HepG2 (cell line): ENCODE data around the gene CSTPP1. TPM values are rescaled to one million over a fixed set of nuclear protein-coding genes. Genes with fewer than 3 reads are reported as not detected.

ENCODE experiments used
- ARNTL ChIP-seq: sonication (generic); formaldehyde crosslinking; IDR thresholded peaks from 2 replicates; pipeline ENCODE4 v1.4.0; 2020; ENCODE audit warnings: mild to moderate bottlenecking, missing genetic modification reagents
- ATF4 ChIP-seq, 2 experiments: fragments of 450-650 bp in 1 of 2; sonication (generic) in 1 of 2; formaldehyde crosslinking; IDR thresholded peaks; 2 replicates each; pipeline versions ENCODE4 v1.5.0 to v1.8.0; 2020 to 2022; ENCODE audit warnings: mild to moderate bottlenecking in 1 of 2, missing genetic modification reagents in 1 of 2
- BATF2 ChIP-seq: sonication (generic); formaldehyde crosslinking; IDR thresholded peaks from 2 replicates; pipeline ENCODE4 v1.8.0; 2022; ENCODE audit warnings: mild to moderate bottlenecking, missing genetic modification reagents, moderate library complexity
- EP300 ChIP-seq, 3 experiments: sonication (generic) in 1 of 3; formaldehyde crosslinking in 1 of 3; IDR thresholded peaks; 2 replicates each; pipeline versions ENCODE4 v1.5.1 to v1.6.1; 2011 to 2020; ENCODE audit warnings: low read depth in 2 of 3, low read length in 2 of 3, borderline replicate concordance in 1 of 3, improper control_type of control experiment in 1 of 3, mild to moderate bottlenecking in 1 of 3, missing genetic modification reagents in 1 of 3, moderate library complexity in 1 of 3
- FOXK1 ChIP-seq: sonication (generic); formaldehyde crosslinking; IDR thresholded peaks from 2 replicates; pipeline ENCODE4 v1.4.0; 2020; ENCODE audit warnings: low read depth, missing genetic modification reagents, borderline replicate concordance
- GATAD1 ChIP-seq: IDR thresholded peaks from 2 replicates; pipeline ENCODE4 v1.6.1; 2016; ENCODE audit warnings: missing genetic modification reagents, missing compliant biosample characterization
- HIC2 ChIP-seq: sonication (generic); formaldehyde crosslinking; IDR thresholded peaks from 2 replicates; pipeline ENCODE4 v1.9.0; 2022; ENCODE audit warnings: low read depth, missing genetic modification reagents
- HNRNPL ChIP-seq: fragments of 200-400 bp; formaldehyde crosslinking; IDR thresholded peaks from 2 replicates; pipeline ENCODE4 v1.6.1; 2017; ENCODE audit warnings: mild to moderate bottlenecking, low read depth, low read length
- JARID2 ChIP-seq: sonication (generic); formaldehyde crosslinking; IDR thresholded peaks from 2 replicates; pipeline ENCODE4 v1.8.1; 2023; ENCODE audit warnings: missing genetic modification reagents, inconsistent platforms; ENCODE audit not compliant: insufficient replicate concordance
- MED1 ChIP-seq: sonication (generic); formaldehyde crosslinking; IDR thresholded peaks from 2 replicates; pipeline ENCODE4 v1.4.0; 2020; ENCODE audit warnings: missing genetic modification reagents
- MXD4 ChIP-seq: IDR thresholded peaks from 2 replicates; pipeline ENCODE4 v1.6.1; 2016; ENCODE audit warnings: mild to moderate bottlenecking, missing biosample characterization, missing genetic modification reagents
- NFE2 ChIP-seq: sonication (generic); formaldehyde crosslinking; IDR thresholded peaks from 2 replicates; pipeline ENCODE4 v1.4.0; 2020; ENCODE audit warnings: missing genetic modification reagents
- NKX3-1 ChIP-seq: sonication (generic); formaldehyde crosslinking; IDR thresholded peaks from 2 replicates; pipeline ENCODE4 v1.5.0; 2020; ENCODE audit warnings: missing genetic modification reagents
- RBM22 ChIP-seq: fragments of 200-400 bp; formaldehyde crosslinking; optimal IDR thresholded peaks from 2 replicates; pipeline ENCODE3; 2017; ENCODE audit warnings: mild to moderate bottlenecking, low read length, moderate library complexity
- ZBTB39 ChIP-seq: sonication (generic); formaldehyde crosslinking; IDR thresholded peaks from 2 replicates; pipeline ENCODE4 v1.5.0; 2020; ENCODE audit warnings: missing genetic modification reagents
- ZFY ChIP-seq: sonication (generic); formaldehyde crosslinking; IDR thresholded peaks from 2 replicates; pipeline ENCODE4 v1.4.0; 2020; ENCODE audit warnings: missing genetic modification reagents
- ZNF124 ChIP-seq: sonication (generic); formaldehyde crosslinking; IDR thresholded peaks from 2 replicates; pipeline ENCODE4 v1.4.0; 2020; ENCODE audit warnings: missing genetic modification reagents
- ZNF605 ChIP-seq: sonication (generic); formaldehyde crosslinking; IDR thresholded peaks from 2 replicates; pipeline ENCODE4 v1.8.0; 2022; ENCODE audit warnings: mild to moderate bottlenecking, missing genetic modification reagents
- ZNF639 ChIP-seq: conservative IDR thresholded peaks from 2 replicates; pipeline ENCODE4 v1.6.1; 2018; ENCODE audit warnings: missing genetic modification reagents
- ZNF703 ChIP-seq: sonication (generic); formaldehyde crosslinking; IDR thresholded peaks from 2 replicates; pipeline ENCODE4 v1.5.1; 2020; ENCODE audit warnings: missing genetic modification reagents, mild to moderate bottlenecking, moderate library complexity, borderline replicate concordance
- ZNF75D ChIP-seq: sonication (generic); formaldehyde crosslinking; IDR thresholded peaks from 2 replicates; pipeline ENCODE4 v1.8.1; 2023; ENCODE audit warnings: missing genetic modification reagents, mild to moderate bottlenecking, borderline replicate concordance
- ZNF792 ChIP-seq: IDR thresholded peaks from 2 replicates; pipeline ENCODE4 v1.6.1; 2016
- polyA plus RNA-seq, 8 experiments: library from polyadenylated mRNA; depleted of rRNA in 3 of 8; stranded (reverse) in 7 of 8; unstranded in 1 of 8; fragments of >200 nt; fragmentation: Illumina TruSeq in 4 of 8; extraction: Trizol in 4 of 8; gene quantifications; 2 replicates each; pipeline versions ENCODE4 v1.2.1 to v1.2.3, GENCODE V29; 2011 to 2016; ENCODE audit warnings: low read depth in 4 of 8, missing spikeins in 1 of 8, mixed read lengths in 1 of 8; ENCODE audit not compliant: insufficient read depth in 1 of 8
- total RNA-seq, 5 experiments: library from RNA; depleted of rRNA; stranded (reverse); fragments of >200 nt; fragmentation: Illumina TruSeq; extraction: Trizol; gene quantifications; 2 replicates each; pipeline ENCODE4 v1.2.3, GENCODE V29; 2016; ENCODE audit warnings: low read depth in 1 of 5

The CSTPP1 gene
- total and polyA plus RNA-seq, 2 of the 13 experiments (the other 11 are each of a cell fraction or from before 2014, with no cell fraction given) = 12.3 to 14.6 TPM

- TF ChIP-seq HIC2 (peak; percentile 95), ZNF605 (0 out of 2 replicates have a peak, but pooled peaks have one; percentile 47), ZNF75D (CRISPR knock-in tag) (no peak), HNRNPL (peak; percentile 99), ZNF703 (CRISPR knock-in tag) (peak; percentile 51; the same call in 1 of the 2 replicates), MXD4 (CRISPR knock-in tag) (no peak), EP300 (IDR thresholded peaks at IDR 0.05; ENCODE audit: low read depth in 2 of 2, low read length in 2 of 2) (peak in 1 of 2 experiments; percentile 83; a peak in 2 of 4 replicates), EP300 (CRISPR knock-in tag; IDR thresholded peaks at IDR 0.05; ENCODE audit: borderline replicate concordance) (no peak), NFE2 (CRISPR knock-in tag) (no peak), ZNF792 (0 out of 2 replicates have a peak, but pooled peaks have one; percentile 32), ZBTB39 (CRISPR knock-in tag) (0 out of 2 replicates have a peak, but pooled peaks have one; percentile 54), GATAD1 (CRISPR knock-in tag) (0 out of 2 replicates have a peak, but pooled peaks have one; percentile 19), MED1 (peak; percentile 55; the same call in 1 of the 2 replicates), JARID2 (CRISPR knock-in tag) (no peak), BATF2 (no peak), ZFY (peak; percentile 83), RBM22 (peak; percentile 81), FOXK1 (0 out of 2 replicates have a peak, but pooled peaks have one; percentile 29), NKX3-1 (0 out of 2 replicates have a peak, but pooled peaks have one; percentile 41), ARNTL (CRISPR knock-in tag) (0 out of 2 replicates have a peak, but pooled peaks have one; percentile 36), ZNF124 (CRISPR knock-in tag) (no peak), ATF4 (CRISPR knock-in tag; IDR thresholded peaks at IDR 0.05) (peak in 1 of 2 experiments; percentile 23; a peak in 1 of 4 replicates), ZNF639 (CRISPR knock-in tag) (no peak)
Observed at GRCh38 chr11:47184711-47185304, 248.2 kb downstream of the CSTPP1 start (continued).
